ENCODE results near the gene ATAD3A.
"Not testable (repeated sequence)": the region's sequence is repeated elsewhere in the genome, so short reads cannot be mapped to it uniquely, and the experiment has no call there.

Gene ATAD3A

GRCh38 chr1:1511533-1512285 is at the start of gene ATAD3A:
Gene ATAD3A, plus strand, starts transcription at chr1:1512162. Its CDS starts 107 bp downstream, at chr1:1512269.
- Mint-ChIP-seq H3K36me3 (no peaks in the 10 kb centered on the region), H3K9me3 (no peaks in the 10 kb centered on the region), H3K27ac (peak within 1 kb of the TSS; percentile 96), H3K4me3 (peak within 1 kb of the TSS; percentile 94), H3K4me1 (peaks cover 12% of the 10 kb centered on the region), H3K27me3 (no peaks in the 10 kb centered on the region)

GRCh38 chr1:1462318-1462966 is 49.5 kb upstream of the ATAD3A start:
- Mint-ChIP-seq H3K27ac (peak overlapping the region; percentile 46), H3K9me3 (no peaks in the 10 kb centered on the region), H3K27me3 (no peaks in the 10 kb centered on the region), H3K4me3 (no peak overlapping the region), H3K36me3 (no peaks in the 10 kb centered on the region), H3K4me1 (no peaks in the 10 kb centered on the region)

GRCh38 chr1:1463312-1463711 is 48.6 kb upstream of the ATAD3A start:
- Mint-ChIP-seq H3K4me1 (no peaks in the 10 kb centered on the region), H3K27ac (no peak overlapping the region), H3K36me3 (no peaks in the 10 kb centered on the region)

GRCh38 chr1:1468196-1468985 is 43.6 kb upstream of the ATAD3A start:
- not testable (repeated sequence) for H3K4me3 Mint-ChIP-seq, H3K36me3 Mint-ChIP-seq, H3K27me3 Mint-ChIP-seq, H3K9me3 Mint-ChIP-seq, H3K27ac Mint-ChIP-seq
- H3K4me1 Mint-ChIP-seq: peaks cover 13% of the 10 kb centered on the region

More at GRCh38 chr1:1463312-1463711, 48.6 kb upstream of the ATAD3A start:
- Mint-ChIP-seq H3K27me3 (no peaks in the 10 kb centered on the region), H3K4me3 (no peak overlapping the region), H3K9me3 (no peaks in the 10 kb centered on the region)

- no peaks in the 10 kb centered on the region for H3K36me3 Mint-ChIP-seq
- no peaks in the 10 kb centered on the region for H3K9me3 Mint-ChIP-seq
- peak overlapping the region; percentile 91 for H3K4me3 Mint-ChIP-seq
- peak overlapping the region; percentile 67 for H3K27ac Mint-ChIP-seq
- H3K27me3 Mint-ChIP-seq: no peaks in the 10 kb centered on the region
- peaks cover 21% of the 10 kb centered on the region for H3K4me1 Mint-ChIP-seq
Measured at GRCh38 chr1:1470626-1471388, 41.2 kb upstream of the ATAD3A start.

- Mint-ChIP-seq H3K27me3 (no peaks in the 10 kb centered on the region), H3K4me3 (peak within 1 kb of the TSS; percentile 91), H3K36me3 (no peaks in the 10 kb centered on the region), H3K27ac (peak within 1 kb of the TSS; percentile 67), H3K4me1 (peaks cover 21% of the 10 kb centered on the region), H3K9me3 (no peaks in the 10 kb centered on the region)
Measured at GRCh38 chr1:1471389-1472052, 40.4 kb upstream of the ATAD3A start, which contains the start of gene ATAD3B. Gene ATAD3B, plus strand, starts transcription at chr1:1471765. Its CDS starts 120 bp downstream, at chr1:1471885.

GRCh38 chr1:1472053-1472876 is 39.7 kb upstream of the ATAD3A start:
- not testable (repeated sequence) for H3K9me3 Mint-ChIP-seq, H3K27me3 Mint-ChIP-seq, H3K36me3 Mint-ChIP-seq, H3K27ac Mint-ChIP-seq
- peak overlapping the region; percentile 86 for H3K4me3 Mint-ChIP-seq
- H3K4me1 Mint-ChIP-seq: peaks cover 21% of the 10 kb centered on the region

GRCh38 chr1:1476011-1476410 is 36.0 kb upstream of the ATAD3A start:
- H3K27me3 Mint-ChIP-seq, H3K9me3 Mint-ChIP-seq, H3K4me3 Mint-ChIP-seq, H3K27ac Mint-ChIP-seq, H3K36me3 Mint-ChIP-seq: not testable (repeated sequence)
- H3K4me1 Mint-ChIP-seq: peaks cover 16% of the 10 kb centered on the region

GRCh38 chr1:1477206-1477605 is 34.8 kb upstream of the ATAD3A start:
- H3K4me3 Mint-ChIP-seq: no peak overlapping the region
- H3K27me3 Mint-ChIP-seq: no peaks in the 10 kb centered on the region
- peaks cover 14% of the 10 kb centered on the region for H3K4me1 Mint-ChIP-seq
- no peaks in the 10 kb centered on the region for H3K9me3 Mint-ChIP-seq
- H3K27ac Mint-ChIP-seq: no peak overlapping the region
- H3K36me3 Mint-ChIP-seq: peaks cover 6% of the 10 kb centered on the region

GRCh38 chr1:1479547-1480487 is 32.1 kb upstream of the ATAD3A start:
- H3K36me3 Mint-ChIP-seq: peaks cover 6% of the 10 kb centered on the region
- H3K27ac Mint-ChIP-seq: peak overlapping the region; percentile 91
- H3K4me3 Mint-ChIP-seq: no peak overlapping the region
- peaks cover 10% of the 10 kb centered on the region for H3K4me1 Mint-ChIP-seq
- no peaks in the 10 kb centered on the region for H3K27me3 Mint-ChIP-seq
- no peaks in the 10 kb centered on the region for H3K9me3 Mint-ChIP-seq

- not testable (repeated sequence) for H3K27ac Mint-ChIP-seq, H3K27me3 Mint-ChIP-seq, H3K36me3 Mint-ChIP-seq, H3K9me3 Mint-ChIP-seq, H3K4me1 Mint-ChIP-seq, H3K4me3 Mint-ChIP-seq
Measured at GRCh38 chr1:1480488-1480867, 31.5 kb upstream of the ATAD3A start.

GRCh38 chr1:1481811-1482210 is 30.2 kb upstream of the ATAD3A start:
- not testable (repeated sequence) for H3K27me3 Mint-ChIP-seq, H3K27ac Mint-ChIP-seq, H3K36me3 Mint-ChIP-seq, H3K4me3 Mint-ChIP-seq, H3K4me1 Mint-ChIP-seq, H3K9me3 Mint-ChIP-seq

- no peak overlapping the region for H3K4me3 Mint-ChIP-seq
- no peaks in the 10 kb centered on the region for H3K27me3 Mint-ChIP-seq
- peaks cover 6% of the 10 kb centered on the region for H3K36me3 Mint-ChIP-seq
- no peaks in the 10 kb centered on the region for H3K9me3 Mint-ChIP-seq
- H3K4me1 Mint-ChIP-seq: peaks cover 6% of the 10 kb centered on the region
- no peak overlapping the region for H3K27ac Mint-ChIP-seq
Measured at GRCh38 chr1:1482856-1483255, 29.1 kb upstream of the ATAD3A start.

All from activated naive CD4-positive, alpha-beta T cell treated with anti-CD3 and anti-CD28 coated beads, Interleukin-2, amount 50 U/mL, for 24 hours (primary cell).